GM12878 (cell line): ENCODE data around the gene KANK4. TPM values are rescaled to one million over a fixed set of nuclear protein-coding genes. Genes with fewer than 3 reads are reported as not detected.

Source experiments
- ATAC-seq: fragments of 200-7000 bp; cut with Tn5 transposase; 3 replicates; pipeline ENCODE4 v1.9.1; 2020; ENCODE audit warnings: mild to moderate bottlenecking, moderate library complexity
- BruUV-seq: library from RNA; stranded (reverse); fragments of 400-500 nt; replicated peaks from 2 replicates; lab custom pipeline; 2021; lab: Mats Ljungman, UMichigan
- CTCF ChIA-PET: fragments of 300-600 bp; sonication (Branson Sonifier 250); formaldehyde crosslinking; extraction: SDS; loops from one replicate; lab custom pipeline; 2021; ENCODE audit warnings: inconsistent platforms; lab: Yijun Ruan, JAX
- POLR2A ChIA-PET: fragments of 350-600 bp; formaldehyde crosslinking; extraction: SDS; loops from one replicate; lab custom pipeline; 2021; ENCODE audit warnings: inconsistent platforms; lab: Charles Lee
- RAD21 ChIA-PET: fragments of 300-600 bp; sonication (Branson Sonifier 250); formaldehyde crosslinking; loops from one replicate; lab custom pipeline; 2023; ENCODE audit warnings: antibody characterized with exemption; ENCODE audit not compliant: unreplicated experiment; lab: Charles Lee
- SMC1A ChIA-PET: fragments of 300-600 bp; sonication (Branson Sonifier 250); formaldehyde crosslinking; loops from one replicate; lab custom pipeline; 2023; ENCODE audit not compliant: unreplicated experiment, uncharacterized antibody; lab: Charles Lee
- DNase-seq: peaks from one replicate; pipeline ENCODE4 v3.0.0-alpha.2; 2011; ENCODE audit warnings: low read depth, low spot score
- FAIRE-seq: peaks from 3 replicates; lab custom pipeline; 2011; peaks lifted over from hg19 to GRCh38; lab: Jason Lieb, UNC
- H2AFZ ChIP-seq: 2 replicates; pipeline ENCODE4 v1.6.0; 2011; ENCODE audit warnings: low read depth, low read length, control low read depth; ENCODE audit not compliant: control insufficient read depth
- H3K27ac ChIP-seq: 2 replicates; pipeline ENCODE4 v1.5.1; 2011; ENCODE audit warnings: control low read depth; ENCODE audit not compliant: control insufficient read depth, insufficient read depth
- H3K27me3 ChIP-seq, 2 experiments: replicated peaks in 1 of 2; 2 replicates each; pipeline versions ENCODE4 v1.6.0 to v1.6.1; 2011; ENCODE audit warnings: low read length in 1 of 2; ENCODE audit not compliant: control insufficient read depth in 2 of 2, insufficient read depth in 2 of 2
- H3K36me3 ChIP-seq, 2 experiments: 2 replicates each; pipeline ENCODE4 v1.5.1; 2011; ENCODE audit warnings: low read length in 1 of 2; ENCODE audit not compliant: control insufficient read depth in 2 of 2, insufficient read depth in 2 of 2
- H3K4me1 ChIP-seq: 2 replicates; pipeline ENCODE4 v1.6.1; 2011; ENCODE audit warnings: mild to moderate bottlenecking, low read length, moderate library complexity, mixed read lengths; ENCODE audit not compliant: control insufficient read depth, insufficient read depth
- H3K4me2 ChIP-seq: 2 replicates; pipeline ENCODE4 v1.6.0; 2011; ENCODE audit warnings: control low read depth; ENCODE audit not compliant: control insufficient read depth, insufficient read depth
- H3K4me3 ChIP-seq: fragments of 200-600 bp; sonication (generic); 2 replicates; pipeline ENCODE4 v1.5.1; 2016
- H3K79me2 ChIP-seq: 2 replicates; pipeline ENCODE4 v1.6.0; 2011; ENCODE audit warnings: low read length; ENCODE audit not compliant: control insufficient read depth, insufficient read depth
- H3K9ac ChIP-seq: 2 replicates; pipeline ENCODE4 v1.8.0; 2011; ENCODE audit warnings: low read length, control low read depth, mixed read lengths; ENCODE audit not compliant: control insufficient read depth, insufficient read depth
- H3K9me3 ChIP-seq: replicated peaks from 3 replicates; pipeline ENCODE4 v1.5.1; 2011; ENCODE audit warnings: mild to moderate bottlenecking, low read length; ENCODE audit not compliant: control insufficient read depth, insufficient read depth
- H4K20me1 ChIP-seq: 2 replicates; pipeline ENCODE4 v1.6.0; 2011; ENCODE audit not compliant: control insufficient read depth, insufficient read depth
- MTA2 ChIP-seq: fragments of 450-650 bp; IDR thresholded peaks from 2 replicates; pipeline ENCODE4 v1.6.1; 2016; ENCODE audit warnings: low read depth, mild to moderate bottlenecking, moderate library complexity
- NR2F1 ChIP-seq: fragments of 450-650 bp; conservative IDR thresholded peaks from 2 replicates; pipeline ENCODE4 v1.6.1; 2017; ENCODE audit warnings: mild to moderate bottlenecking
- SIX5 ChIP-seq: IDR thresholded peaks from 2 replicates; pipeline ENCODE4 v1.6.1; 2011; ENCODE audit warnings: mild to moderate bottlenecking, low read depth, low read length, moderate library complexity; ENCODE audit not compliant: severe bottlenecking
- SP1 ChIP-seq: IDR thresholded peaks from one replicate; pipeline ENCODE4 v1.6.1; 2011; ENCODE audit warnings: low read depth, low read length
- SREBF2 ChIP-seq: IDR thresholded peaks from 2 replicates; pipeline ENCODE4 v1.6.1; 2012; ENCODE audit warnings: mild to moderate bottlenecking, low read length
- STAT3 ChIP-seq: IDR thresholded peaks from 2 replicates; pipeline ENCODE4 v1.6.1; 2011; ENCODE audit warnings: low read depth, low read length, improper control_type of control experiment
- TBL1XR1 ChIP-seq: IDR thresholded peaks from 2 replicates; pipeline ENCODE4 v1.6.1; 2012; ENCODE audit warnings: low read depth, low read length, improper control_type of control experiment
- ZNF217 ChIP-seq: fragments of 450-650 bp; IDR thresholded peaks from 2 replicates; pipeline ENCODE4 v1.6.1; 2017; ENCODE audit warnings: antibody characterized with exemption, mild to moderate bottlenecking
- ZNF622 ChIP-seq: fragments of 450-650 bp; IDR thresholded peaks from 2 replicates; pipeline ENCODE4 v1.6.1; 2017; ENCODE audit warnings: mild to moderate bottlenecking, inconsistent platforms
- WGBS: methylation state at CpG from one replicate; pipeline ENCODE4 v1.1.6; 2016; ENCODE audit warnings: low lambda C conversion rate; ENCODE audit not compliant: insufficient replicate concordance, insufficient coverage; ENCODE audit errors: missing lambda C conversion rate; 5-methylcytosine and 5-hydroxymethylcytosine counted together
- in situ Hi-C: fragments of 300-500 bp; cut with MboI; formaldehyde crosslinking; loops from 9 replicates; pipeline ENCODE4 v1.14.3; 2018; ENCODE audit warnings: mixed read lengths
- intact Hi-C: fragments of 100-400 bp; cut with micrococcal nuclease; formaldehyde crosslinking; loops from one replicate; pipeline ENCODE4 v1.14.2; 2022; ENCODE audit not compliant: unreplicated experiment
- polyA plus RNA-seq, 11 experiments: library from polyadenylated mRNA; depleted of rRNA in 4 of 11; unstranded in 6 of 11; stranded (reverse) in 5 of 11; fragments of >200 nt; fragmentation: Nextera tagmentation in 4 of 11; fragmentation: Illumina TruSeq in 1 of 11; extraction: Ambion mirVana in 4 of 11; extraction: Trizol in 1 of 11; gene quantifications; 1 replicate in 1 of 11; 2 replicates in 10 of 11; pipeline versions ENCODE4 v1.2.1 to v1.2.3, GENCODE V29; 2011 to 2016; ENCODE audit warnings: inconsistent platforms in 2 of 11, missing spikeins in 2 of 11, low read depth in 1 of 11
- total RNA-seq, 4 experiments: library from RNA; depleted of rRNA in 3 of 4; stranded (reverse); fragments of >200 nt in 3 of 4; fragmentation: Illumina TruSeq in 1 of 4; extraction: Trizol in 1 of 4; gene quantifications; 2 replicates each; pipeline versions ENCODE4 v1.2.1 to v1.2.3, GENCODE V29; 2013 to 2021
- TF ChIP-seq, protein P1 (sequence below): fragments of 450-650 bp; IDR thresholded peaks from 2 replicates; pipeline ENCODE4 v1.6.1; 2017; ENCODE audit warnings: mild to moderate bottlenecking, moderate library complexity
- TF ChIP-seq, protein P2 (sequence below): fragments of 450-650 bp; IDR thresholded peaks from 2 replicates; pipeline ENCODE4 v1.6.1; 2017; ENCODE audit warnings: low read depth, mild to moderate bottlenecking, moderate library complexity
- TF ChIP-seq, protein P3 (sequence below): fragments of 450-650 bp; IDR thresholded peaks from 2 replicates; pipeline ENCODE4 v1.6.1; 2016; ENCODE audit warnings: mild to moderate bottlenecking
- TF ChIP-seq, protein P4 (sequence below): fragments of 450-650 bp; formaldehyde crosslinking; IDR thresholded peaks from 2 replicates; pipeline ENCODE4 v1.4.0; 2020; ENCODE audit warnings: mild to moderate bottlenecking, moderate library complexity

The KANK4 gene
- total and polyA plus RNA-seq, 10 of the 15 experiments (the other 5 are each of a cell fraction or from before 2014, with no cell fraction given): not detected

DNA sequence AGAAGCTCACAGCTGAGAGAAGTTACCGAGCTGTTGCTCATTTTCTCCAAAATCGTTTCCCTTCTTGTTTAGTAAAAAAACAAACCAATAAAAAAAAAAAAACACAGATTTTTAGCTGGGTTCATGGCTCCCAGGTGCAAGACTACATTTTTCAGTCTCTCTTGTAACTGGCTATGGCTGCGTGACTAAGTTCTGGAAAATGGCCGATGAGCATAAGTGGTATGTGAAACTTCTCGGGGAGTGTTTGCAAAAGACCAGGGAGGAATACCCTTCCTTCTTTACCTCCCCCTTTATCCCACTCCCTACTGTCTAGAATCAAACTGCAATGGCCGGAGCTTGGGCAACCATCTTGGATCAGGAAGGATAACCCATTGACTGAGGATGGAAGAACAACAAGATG is 38.7 kb upstream of the KANK4 start:
- no peak overlapping the region for H3K4me3 ChIP-seq
- no TSS peak for BruUV-seq
- no peak overlapping the region for H2AFZ ChIP-seq
- SMC1A ChIA-PET: interaction anchor here (1.1 kb wide), 1 partner anchor 389 kb away, joined by 4 read pairs; no protein-coding TSS in a partner anchor
- H3K27me3 ChIP-seq: no peaks in the 10 kb centered on the region
- H3K4me2 ChIP-seq: no peak overlapping the region
- intact Hi-C loops (no loop called here), in situ Hi-C loops (no loop called here)
- POLR2A ChIA-PET: no interaction called here
- no peaks in the 10 kb centered on the region for H3K79me2 ChIP-seq
- H3K4me1 ChIP-seq: no peaks in the 10 kb centered on the region
- RAD21 ChIA-PET: no interaction called here
- H3K9ac ChIP-seq: no peak overlapping the region
- no peaks in the 10 kb centered on the region for H3K9me3 ChIP-seq
- 36% methylated on average over 6 of the region's 6 CpGs for WGBS
- CTCF ChIA-PET: interaction anchor here (0.7 kb wide), 1 partner anchor 532 kb away, joined by 3 read pairs; no protein-coding TSS in a partner anchor
- FAIRE-seq (no peak), ATAC-seq (no peak), DNase-seq (no peak)
- no peak overlapping the region for H3K27ac ChIP-seq
- no peaks in the 10 kb centered on the region for H4K20me1 ChIP-seq
- no peaks in the 10 kb centered on the region for H3K36me3 ChIP-seq
- TF ChIP-seq TBL1XR1 (no peak), ZNF622 (no peak), SREBF2 (no peak), SP1 (no peak), NR2F1 (no peak), ZNF217 (no peak), MTA2 (no peak), STAT3 (no peak), SIX5 (no peak)
- TF ChIP-seq, protein P1, sequence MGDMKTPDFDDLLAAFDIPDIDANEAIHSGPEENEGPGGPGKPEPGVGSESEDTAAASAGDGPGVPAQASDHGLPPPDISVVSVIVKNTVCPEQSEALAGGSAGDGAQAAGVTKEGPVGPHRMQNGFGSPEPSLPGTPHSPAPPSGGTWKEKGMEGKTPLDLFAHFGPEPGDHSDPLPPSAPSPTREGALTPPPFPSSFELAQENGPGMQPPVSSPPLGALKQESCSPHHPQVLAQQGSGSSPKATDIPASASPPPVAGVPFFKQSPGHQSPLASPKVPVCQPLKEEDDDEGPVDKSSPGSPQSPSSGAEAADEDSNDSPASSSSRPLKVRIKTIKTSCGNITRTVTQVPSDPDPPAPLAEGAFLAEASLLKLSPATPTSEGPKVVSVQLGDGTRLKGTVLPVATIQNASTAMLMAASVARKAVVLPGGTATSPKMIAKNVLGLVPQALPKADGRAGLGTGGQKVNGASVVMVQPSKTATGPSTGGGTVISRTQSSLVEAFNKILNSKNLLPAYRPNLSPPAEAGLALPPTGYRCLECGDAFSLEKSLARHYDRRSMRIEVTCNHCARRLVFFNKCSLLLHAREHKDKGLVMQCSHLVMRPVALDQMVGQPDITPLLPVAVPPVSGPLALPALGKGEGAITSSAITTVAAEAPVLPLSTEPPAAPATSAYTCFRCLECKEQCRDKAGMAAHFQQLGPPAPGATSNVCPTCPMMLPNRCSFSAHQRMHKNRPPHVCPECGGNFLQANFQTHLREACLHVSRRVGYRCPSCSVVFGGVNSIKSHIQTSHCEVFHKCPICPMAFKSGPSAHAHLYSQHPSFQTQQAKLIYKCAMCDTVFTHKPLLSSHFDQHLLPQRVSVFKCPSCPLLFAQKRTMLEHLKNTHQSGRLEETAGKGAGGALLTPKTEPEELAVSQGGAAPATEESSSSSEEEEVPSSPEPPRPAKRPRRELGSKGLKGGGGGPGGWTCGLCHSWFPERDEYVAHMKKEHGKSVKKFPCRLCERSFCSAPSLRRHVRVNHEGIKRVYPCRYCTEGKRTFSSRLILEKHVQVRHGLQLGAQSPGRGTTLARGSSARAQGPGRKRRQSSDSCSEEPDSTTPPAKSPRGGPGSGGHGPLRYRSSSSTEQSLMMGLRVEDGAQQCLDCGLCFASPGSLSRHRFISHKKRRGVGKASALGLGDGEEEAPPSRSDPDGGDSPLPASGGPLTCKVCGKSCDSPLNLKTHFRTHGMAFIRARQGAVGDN: no peak
- TF ChIP-seq, protein P2, sequence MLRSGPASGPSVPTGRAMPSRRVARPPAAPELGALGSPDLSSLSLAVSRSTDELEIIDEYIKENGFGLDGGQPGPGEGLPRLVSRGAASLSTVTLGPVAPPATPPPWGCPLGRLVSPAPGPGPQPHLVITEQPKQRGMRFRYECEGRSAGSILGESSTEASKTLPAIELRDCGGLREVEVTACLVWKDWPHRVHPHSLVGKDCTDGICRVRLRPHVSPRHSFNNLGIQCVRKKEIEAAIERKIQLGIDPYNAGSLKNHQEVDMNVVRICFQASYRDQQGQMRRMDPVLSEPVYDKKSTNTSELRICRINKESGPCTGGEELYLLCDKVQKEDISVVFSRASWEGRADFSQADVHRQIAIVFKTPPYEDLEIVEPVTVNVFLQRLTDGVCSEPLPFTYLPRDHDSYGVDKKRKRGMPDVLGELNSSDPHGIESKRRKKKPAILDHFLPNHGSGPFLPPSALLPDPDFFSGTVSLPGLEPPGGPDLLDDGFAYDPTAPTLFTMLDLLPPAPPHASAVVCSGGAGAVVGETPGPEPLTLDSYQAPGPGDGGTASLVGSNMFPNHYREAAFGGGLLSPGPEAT: no peak
- TF ChIP-seq, protein P3, sequence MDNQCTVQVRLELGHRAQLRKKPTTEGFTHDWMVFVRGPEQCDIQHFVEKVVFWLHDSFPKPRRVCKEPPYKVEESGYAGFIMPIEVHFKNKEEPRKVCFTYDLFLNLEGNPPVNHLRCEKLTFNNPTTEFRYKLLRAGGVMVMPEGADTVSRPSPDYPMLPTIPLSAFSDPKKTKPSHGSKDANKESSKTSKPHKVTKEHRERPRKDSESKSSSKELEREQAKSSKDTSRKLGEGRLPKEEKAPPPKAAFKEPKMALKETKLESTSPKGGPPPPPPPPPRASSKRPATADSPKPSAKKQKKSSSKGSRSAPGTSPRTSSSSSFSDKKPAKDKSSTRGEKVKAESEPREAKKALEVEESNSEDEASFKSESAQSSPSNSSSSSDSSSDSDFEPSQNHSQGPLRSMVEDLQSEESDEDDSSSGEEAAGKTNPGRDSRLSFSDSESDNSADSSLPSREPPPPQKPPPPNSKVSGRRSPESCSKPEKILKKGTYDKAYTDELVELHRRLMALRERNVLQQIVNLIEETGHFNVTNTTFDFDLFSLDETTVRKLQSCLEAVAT: no peak
- TF ChIP-seq, protein P4, sequence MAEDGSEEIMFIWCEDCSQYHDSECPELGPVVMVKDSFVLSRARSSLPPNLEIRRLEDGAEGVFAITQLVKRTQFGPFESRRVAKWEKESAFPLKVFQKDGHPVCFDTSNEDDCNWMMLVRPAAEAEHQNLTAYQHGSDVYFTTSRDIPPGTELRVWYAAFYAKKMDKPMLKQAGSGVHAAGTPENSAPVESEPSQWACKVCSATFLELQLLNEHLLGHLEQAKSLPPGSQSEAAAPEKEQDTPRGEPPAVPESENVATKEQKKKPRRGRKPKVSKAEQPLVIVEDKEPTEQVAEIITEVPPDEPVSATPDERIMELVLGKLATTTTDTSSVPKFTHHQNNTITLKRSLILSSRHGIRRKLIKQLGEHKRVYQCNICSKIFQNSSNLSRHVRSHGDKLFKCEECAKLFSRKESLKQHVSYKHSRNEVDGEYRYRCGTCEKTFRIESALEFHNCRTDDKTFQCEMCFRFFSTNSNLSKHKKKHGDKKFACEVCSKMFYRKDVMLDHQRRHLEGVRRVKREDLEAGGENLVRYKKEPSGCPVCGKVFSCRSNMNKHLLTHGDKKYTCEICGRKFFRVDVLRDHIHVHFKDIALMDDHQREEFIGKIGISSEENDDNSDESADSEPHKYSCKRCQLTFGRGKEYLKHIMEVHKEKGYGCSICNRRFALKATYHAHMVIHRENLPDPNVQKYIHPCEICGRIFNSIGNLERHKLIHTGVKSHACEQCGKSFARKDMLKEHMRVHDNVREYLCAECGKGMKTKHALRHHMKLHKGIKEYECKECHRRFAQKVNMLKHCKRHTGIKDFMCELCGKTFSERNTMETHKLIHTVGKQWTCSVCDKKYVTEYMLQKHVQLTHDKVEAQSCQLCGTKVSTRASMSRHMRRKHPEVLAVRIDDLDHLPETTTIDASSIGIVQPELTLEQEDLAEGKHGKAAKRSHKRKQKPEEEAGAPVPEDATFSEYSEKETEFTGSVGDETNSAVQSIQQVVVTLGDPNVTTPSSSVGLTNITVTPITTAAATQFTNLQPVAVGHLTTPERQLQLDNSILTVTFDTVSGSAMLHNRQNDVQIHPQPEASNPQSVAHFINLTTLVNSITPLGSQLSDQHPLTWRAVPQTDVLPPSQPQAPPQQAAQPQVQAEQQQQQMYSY (CRISPR knock-in tag): no peak
